ENCODE results near the gene TIRAP. TPM values are rescaled to one million over a fixed set of nuclear protein-coding genes. Genes with fewer than 3 reads are reported as not detected.

TIRAP gene
- total RNA-seq, 4 donors from 2014 or later = 8.6 to 15.2 (median 12.6) TPM

DNA sequence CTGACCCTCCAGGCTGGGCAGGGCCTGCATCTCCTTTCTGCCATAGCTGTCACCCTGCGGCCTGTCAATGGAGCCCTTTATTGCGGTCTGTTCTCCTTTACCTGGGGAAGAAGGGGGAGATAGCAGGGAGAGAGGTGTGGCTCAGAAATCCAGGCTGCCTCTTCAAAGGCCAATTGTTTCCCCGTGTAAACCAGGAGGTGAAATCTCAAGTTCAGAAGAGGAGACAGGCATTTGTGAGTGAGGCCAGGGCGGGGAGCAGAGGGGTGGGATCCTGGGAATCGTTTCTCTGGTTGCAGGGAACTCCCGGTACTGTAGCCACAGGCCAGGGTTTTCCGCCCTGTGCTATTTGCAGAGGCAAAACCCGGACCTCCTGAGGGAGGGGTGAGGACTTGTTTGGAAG, 30.1 kb downstream of the TIRAP start:
- H3K4me1 ChIP-seq = peaks cover 29% of the 10 kb centered on the region
- no peak overlapping the region for H3K4me3 ChIP-seq
- H3K36me3 ChIP-seq = peaks cover 11% of the 10 kb centered on the region
- no peaks in the 10 kb centered on the region for H3K27me3 ChIP-seq
- H3K9me3 ChIP-seq = no peaks in the 10 kb centered on the region
- no peak overlapping the region for H3K27ac ChIP-seq
- 51% methylated on average over 8 of the region's 8 CpGs for WGBS
- no peak for DNase-seq (ENCODE audit: low spot score in 2 of 2)
- TF ChIP-seq CTCF (IDR thresholded peaks at IDR 0.05) = no peak

GRCh38 chr11:126313826-126314225, 30.9 kb downstream of the TIRAP start:
- Histone ChIP-seq H3K27ac (no peak overlapping the region), H3K4me1 (peaks cover 38% of the 10 kb centered on the region), H3K9me3 (no peaks in the 10 kb centered on the region), H3K4me3 (no peak overlapping the region), H3K36me3 (peaks cover 7% of the 10 kb centered on the region), H3K27me3 (no peaks in the 10 kb centered on the region)
- WGBS = 94% methylated on average over 5 of the region's 5 CpGs
- no peak for TF ChIP-seq EP300 (IDR thresholded peaks at IDR 0.05)
- TF ChIP-seq POLR2A (IDR thresholded peaks at IDR 0.05) = no peak
- no peak for TF ChIP-seq CTCF (IDR thresholded peaks at IDR 0.05)
- TF ChIP-seq POLR2AphosphoS5 (IDR thresholded peaks at IDR 0.05) = no peak
- DNase-seq (ENCODE audit: low spot score in 2 of 2) = no peak

DNA sequence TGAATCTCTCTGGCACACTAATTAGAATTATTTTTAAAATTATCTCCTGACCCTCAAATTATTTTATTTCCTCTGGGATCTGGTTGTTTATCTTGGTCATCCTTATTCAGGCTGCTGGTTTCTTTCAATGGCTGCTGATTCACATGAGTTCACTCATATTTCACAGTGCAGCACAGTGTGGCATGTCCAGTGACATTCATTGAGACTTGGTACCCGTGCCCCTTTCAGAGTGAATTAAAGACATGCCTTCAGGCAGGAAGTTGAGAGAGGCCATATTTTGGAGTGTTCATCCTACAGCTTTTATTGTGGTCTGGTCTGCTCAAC, 34.5 kb downstream of the TIRAP start:
- Histone ChIP-seq H3K4me3 (no peak overlapping the region), H3K27ac (peak overlapping the region; percentile 91), H3K9me3 (no peaks in the 10 kb centered on the region), H3K36me3 (no peaks in the 10 kb centered on the region), H3K4me1 (peaks cover 38% of the 10 kb centered on the region), H3K27me3 (no peaks in the 10 kb centered on the region)
- no peak for TF ChIP-seq POLR2AphosphoS5 (IDR thresholded peaks at IDR 0.05)
- TF ChIP-seq EP300 (IDR thresholded peaks at IDR 0.05) = no peak
- TF ChIP-seq CTCF (IDR thresholded peaks at IDR 0.05) = no peak
- no peak for TF ChIP-seq POLR2A (IDR thresholded peaks at IDR 0.05)
- 29% methylated on average over 1 of the region's 1 CpG for WGBS
- no peak for DNase-seq (ENCODE audit: low spot score in 2 of 2)

- Histone ChIP-seq H3K36me3 (no peaks in the 10 kb centered on the region), H3K4me3 (peak overlapping the region; percentile 41), H3K27me3 (no peaks in the 10 kb centered on the region), H3K9me3 (no peaks in the 10 kb centered on the region), H3K4me1 (peaks cover 33% of the 10 kb centered on the region), H3K27ac (peak overlapping the region; percentile 91)
- WGBS = 21% methylated on average over 13 of the region's 14 CpGs
- TF ChIP-seq POLR2AphosphoS5 (IDR thresholded peaks at IDR 0.05) (peak in 1 of 3 donors; percentile 23), EP300 (IDR thresholded peaks at IDR 0.05) (no peak), CTCF (IDR thresholded peaks at IDR 0.05) (no peak), POLR2A (IDR thresholded peaks at IDR 0.05) (no peak)
- DNase-seq (ENCODE audit: low spot score in 2 of 2) = peak; percentile 88 to 89
Measured at GRCh38 chr11:126317756-126318573, 35.1 kb downstream of the TIRAP start.

DNA sequence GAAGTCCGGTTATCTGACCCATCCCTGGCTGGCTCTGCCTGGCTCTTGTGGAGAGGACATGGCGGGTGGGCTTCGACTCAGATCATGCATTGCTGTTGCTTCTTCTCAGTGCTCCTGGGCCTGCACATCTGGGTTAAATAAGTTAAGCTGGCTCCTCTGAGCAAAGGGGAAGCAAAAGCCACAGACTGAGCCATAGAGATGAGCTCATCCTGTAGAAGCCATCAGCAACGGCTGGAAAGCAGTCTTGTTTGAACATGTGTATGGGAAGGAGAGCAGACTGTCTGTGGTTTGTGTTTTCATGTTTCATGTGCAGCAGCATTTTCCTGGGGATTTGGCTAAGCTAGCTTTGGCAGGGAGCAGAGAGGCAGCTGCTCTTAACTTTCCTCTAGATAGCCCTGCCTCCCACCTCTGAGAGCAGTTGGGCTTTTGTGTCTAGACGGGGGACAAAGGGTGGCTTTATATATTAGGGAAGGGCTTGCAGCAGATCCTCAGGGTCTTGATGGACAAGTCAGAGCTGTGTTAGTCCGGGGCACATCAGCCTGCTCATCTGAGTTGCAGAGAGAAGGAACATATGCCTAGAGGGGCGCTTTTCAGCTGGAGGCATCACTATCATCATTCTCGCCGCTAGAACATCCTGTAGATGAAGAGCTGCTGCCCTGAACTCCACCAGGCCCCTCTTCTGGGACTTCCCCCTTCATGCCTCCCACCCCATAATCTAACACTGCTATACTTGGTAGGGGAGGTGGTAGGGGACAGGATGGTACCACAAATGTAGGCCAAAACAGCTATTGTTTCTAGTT, 35.9 kb downstream of the TIRAP start:
- Histone ChIP-seq H3K36me3 (no peaks in the 10 kb centered on the region), H3K27me3 (no peaks in the 10 kb centered on the region), H3K4me1 (peaks cover 31% of the 10 kb centered on the region), H3K9me3 (no peaks in the 10 kb centered on the region), H3K27ac (peak overlapping the region; percentile 91), H3K4me3 (peak overlapping the region; percentile 41)
- WGBS = 31% methylated on average over 9 of the region's 9 CpGs
- peak in 1 of 3 donors; percentile 2 for TF ChIP-seq POLR2AphosphoS5 (IDR thresholded peaks at IDR 0.05)
- no peak for TF ChIP-seq EP300 (IDR thresholded peaks at IDR 0.05)
- DNase-seq (ENCODE audit: low spot score in 2 of 2) = no peak
